Esophagus squamous epithelium (tissue), 5 donors: Measurements from ENCODE around the gene IER3. TPM values are rescaled to one million over a fixed set of nuclear protein-coding genes. Genes with fewer than 3 reads are reported as not detected.

Source experiments
- DNase-seq: peaks from one replicate; lab custom pipeline; 2025; lab: John Stamatoyannopoulos, UW
- H3K27ac ChIP-seq, 4 donors: fragments of 200-600 bp; sonication (generic); one replicate each; pipeline ENCODE4 v1.5.1; 2016 to 2019; ENCODE audit warnings: mild to moderate bottlenecking in 1 of 4
- H3K27me3 ChIP-seq, 4 donors: fragments of 200-600 bp; sonication (generic); 1 replicate in 3 of 4; 2 replicates in 1 of 4; pipeline versions ENCODE4 v1.5.1 to v1.6.0; 2017 to 2021; ENCODE audit warnings: antibody characterized with exemption in 1 of 4
- H3K36me3 ChIP-seq, 3 donors: fragments of 200-600 bp; sonication (generic); one replicate each; pipeline ENCODE4 v1.5.1; 2016 to 2019
- H3K4me1 ChIP-seq, 3 donors: fragments of 200-600 bp; sonication (generic); one replicate each; pipeline ENCODE4 v1.5.1; 2017 to 2019
- H3K4me3 ChIP-seq, 4 donors: fragments of 200-600 bp; sonication (generic); 1 replicate in 3 of 4; 2 replicates in 1 of 4; pipeline ENCODE4 v1.5.1; 2016 to 2019; ENCODE audit warnings: mild to moderate bottlenecking in 2 of 4, moderate library complexity in 1 of 4
- H3K9me3 ChIP-seq, 3 donors: fragments of 200-600 bp; sonication (generic); one replicate each; pipeline ENCODE4 v1.5.1; 2016 to 2019
- CTCF ChIP-seq, 6 experiments: fragments of 450-650 bp in 4 of 6; fragments of 200-600 bp in 2 of 6; sonication (generic) in 2 of 6; IDR thresholded peaks; one replicate each; pipeline ENCODE4 v1.5.1; 2016 to 2019; ENCODE audit warnings: antibody characterized with exemption in 6 of 6, mild to moderate bottlenecking in 4 of 6, moderate library complexity in 4 of 6
- POLR2A ChIP-seq, 4 donors: fragments of 450-650 bp; IDR thresholded peaks; one replicate each; pipeline ENCODE4 v1.6.1; 2017; ENCODE audit warnings: antibody characterized with exemption in 4 of 4, mild to moderate bottlenecking in 4 of 4, moderate library complexity in 3 of 4
- WGBS, 2 donors: methylation state at CpG; one replicate each; pipeline ENCODE4 v1.1.5; 2018; 5-methylcytosine and 5-hydroxymethylcytosine counted together
- intact Hi-C: fragments of 100-400 bp; cut with DNase I; formaldehyde crosslinking; loops from one replicate; pipeline ENCODE4 v1.15.0; 2022
- total RNA-seq, 4 donors: library from RNA; depleted of rRNA; stranded (reverse); fragments of >200 nt; gene quantifications; one replicate each; pipeline ENCODE4 v1.1.0, GENCODE V29; 2016
- donor health status: DM: yes; HTN: yes; CAD: no.

IER3 gene
- total RNA-seq, 4 donors from 2014 or later: 41.4 to 87.9 (median 66.0) TPM

GRCh38 chr6:30742316-30743098 is 1.8 kb downstream of the IER3 start, which contains the start of gene FLOT1:
FLOT1 (minus strand) TSS chr6:30742687; CDS start chr6:30742189, 498 bp downstream.
- TF ChIP-seq POLR2A (IDR thresholded peaks at IDR 0.05) (peak in 3 of 4 donors; percentile 37 to 74 (median 53)), CTCF (IDR thresholded peaks at IDR 0.05) (peak in 2 of 6 experiments; percentile 1 to 6)
- peak; percentile 75 for DNase-seq
- Histone ChIP-seq H3K27ac (peak within 1 kb of the TSS; percentile 92 to 99 (median 96)), H3K4me3 (peak within 1 kb of the TSS; percentile 58 to 90 (median 82)), H3K27me3 (no peaks in the 10 kb centered on the region), H3K9me3 (no peaks in the 10 kb centered on the region), H3K36me3 (peaks cover 4 to 36% (median 15%) of the 10 kb centered on the region in 3 donors), H3K4me1 (peaks cover 18 to 79% (median 36%) of the 10 kb centered on the region in 3 donors)
- intact Hi-C loops: loop anchor here (5.0 kb wide), 2 partner anchors 80 to 140 kb away; partner anchors contain the start of gene DDR1
- WGBS, 2 donors: 1% methylated on average over 9 to 23 of the region's 66 CpGs

GRCh38 chr6:30741789-30742315 is 2.5 kb downstream of the IER3 start:
- Histone ChIP-seq H3K4me3 (peak overlapping the region; percentile 58 to 90 (median 82)), H3K4me1 (peaks cover 18 to 79% (median 40%) of the 10 kb centered on the region in 3 donors), H3K9me3 (no peaks in the 10 kb centered on the region), H3K36me3 (peaks cover 4 to 43% (median 15%) of the 10 kb centered on the region in 3 donors), H3K27me3 (no peaks in the 10 kb centered on the region), H3K27ac (peak overlapping the region; percentile 92 to 99 (median 96))
- intact Hi-C loops: loop anchor here (5.0 kb wide), 2 partner anchors 80 to 140 kb away; partner anchors contain the start of gene DDR1
- no peak for DNase-seq
- TF ChIP-seq CTCF (IDR thresholded peaks at IDR 0.05) (no peak), POLR2A (IDR thresholded peaks at IDR 0.05) (no peak)
- WGBS, 2 donors: 8 to 12% methylated on average over 11 to 13 of the region's 13 CpGs

- peaks cover 4 to 49% (median 15%) of the 10 kb centered on the region in 3 donors for H3K36me3 ChIP-seq
- intact Hi-C loops: loop anchor here (5.0 kb wide), 2 partner anchors 81 to 141 kb away; partner anchors contain the start of gene DDR1
Observed at GRCh38 chr6:30741063-30741779, 3.1 kb downstream of the IER3 start.

GRCh38 chr6:30740540-30740870 is 3.8 kb downstream of the IER3 start:
- H3K9me3 ChIP-seq: no peaks in the 10 kb centered on the region
- peak overlapping the region in 1 of 4 donors; percentile 99 for H3K27ac ChIP-seq
- TF ChIP-seq CTCF (IDR thresholded peaks at IDR 0.05): no peak
- no peak for TF ChIP-seq POLR2A (IDR thresholded peaks at IDR 0.05)
- H3K4me3 ChIP-seq: no peak overlapping the region
- 71 to 100% methylated on average over 2 of the region's 2 CpGs for WGBS, 2 donors
- peaks cover 18 to 87% (median 40%) of the 10 kb centered on the region in 3 donors for H3K4me1 ChIP-seq
- intact Hi-C loops: loop anchor here (5.0 kb wide), 2 partner anchors 82 to 142 kb away; partner anchors contain the start of gene DDR1
- peaks cover 8 to 56% (median 21%) of the 10 kb centered on the region in 3 donors for H3K36me3 ChIP-seq
- DNase-seq: no peak
- H3K27me3 ChIP-seq: no peaks in the 10 kb centered on the region

More at GRCh38 chr6:30741063-30741779, 3.1 kb downstream of the IER3 start:
- no peak for TF ChIP-seq POLR2A (IDR thresholded peaks at IDR 0.05)
- no peak for TF ChIP-seq CTCF (IDR thresholded peaks at IDR 0.05)
- 57 to 65% methylated on average over 3 to 5 of the region's 8 CpGs for WGBS, 2 donors
- Histone ChIP-seq H3K4me1 (peaks cover 18 to 80% (median 40%) of the 10 kb centered on the region in 3 donors), H3K9me3 (no peaks in the 10 kb centered on the region), H3K27ac (peak overlapping the region; percentile 92 to 99 (median 96)), H3K4me3 (peak overlapping the region; percentile 58 to 90 (median 82)), H3K27me3 (no peaks in the 10 kb centered on the region)
- no peak for DNase-seq
